SJCRH30 (cell line): ENCODE measurements around the gene GAB2. TPM values are rescaled to one million over a fixed set of nuclear protein-coding genes. Genes with fewer than 3 reads are reported as not detected.
A peak's percentile ranks its signal among the peaks of the same experiment; 100 is the strongest.

Experiments
- DNase-seq, 2 experiments: peaks; one replicate each; pipeline ENCODE4 v3.0.0-alpha.2; 2015 to 2020
- H3K27ac ChIP-seq: fragments of 250-450 bp; sonication (Bioruptor Pico); 2 replicates; pipeline ENCODE4 v1.5.1; 2020; ENCODE audit warnings: mild to moderate bottlenecking, moderate library complexity
- H3K27me3 ChIP-seq: fragments of 250-450 bp; sonication (Bioruptor Pico); 2 replicates; pipeline ENCODE4 v1.5.1; 2020; ENCODE audit warnings: mild to moderate bottlenecking, moderate library complexity
- H3K36me3 ChIP-seq: fragments of 250-450 bp; sonication (Bioruptor Pico); 2 replicates; pipeline ENCODE4 v1.5.1; 2020; ENCODE audit warnings: mild to moderate bottlenecking, moderate library complexity
- H3K4me1 ChIP-seq: fragments of 250-450 bp; sonication (Bioruptor Pico); 2 replicates; pipeline ENCODE4 v1.5.1; 2020; ENCODE audit warnings: mild to moderate bottlenecking, moderate library complexity
- H3K4me3 ChIP-seq: fragments of 250-450 bp; sonication (Bioruptor Pico); 2 replicates; pipeline ENCODE4 v1.5.1; 2020; ENCODE audit warnings: mild to moderate bottlenecking, moderate library complexity
- H3K9me3 ChIP-seq: fragments of 250-450 bp; sonication (Bioruptor Pico); replicated peaks from 2 replicates; pipeline ENCODE4 v1.5.1; 2020; ENCODE audit warnings: mild to moderate bottlenecking, moderate library complexity
- total RNA-seq: library from RNA; depleted of rRNA; stranded (reverse); fragments of >200 nt; shearing (Covaris generic); gene quantifications from 2 replicates; pipeline ENCODE4 v1.2.3, GENCODE V29; 2014

Gene GAB2
- total RNA-seq, 1 experiment from 2014 or later: 5.6 TPM

DNA sequence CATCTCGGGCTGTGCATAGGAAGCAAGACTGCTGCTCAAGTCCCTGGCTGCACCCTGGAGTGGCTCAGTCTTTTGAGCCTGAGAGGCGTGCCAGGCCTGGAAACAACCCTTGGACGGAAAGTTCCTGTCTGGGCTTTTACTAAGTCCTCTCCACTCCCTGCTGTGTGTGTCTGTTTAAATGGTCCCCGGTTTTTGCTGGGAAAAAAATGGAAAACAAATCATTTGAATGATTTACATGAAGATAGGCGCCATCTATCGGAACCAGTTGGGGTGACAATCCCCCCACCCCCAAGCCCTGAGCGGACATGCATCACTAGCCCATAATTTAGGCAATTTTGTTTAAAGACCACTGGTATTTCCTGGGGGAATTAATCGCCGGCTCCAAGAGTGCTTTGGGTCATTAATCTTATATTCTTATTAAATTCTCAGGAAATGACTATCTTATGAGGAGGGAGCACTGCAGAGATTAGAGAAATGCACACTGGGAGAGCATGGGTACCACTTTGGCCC is 2.7 kb upstream of the GAB2 start:
- DNase-seq: peak; percentile 67 to 79
- H3K36me3 ChIP-seq: no peaks in the 10 kb centered on the region
- H3K27ac ChIP-seq: no peak overlapping the region
- H3K27me3 ChIP-seq: no peaks in the 10 kb centered on the region
- H3K4me3 ChIP-seq: no peak overlapping the region
- no peaks in the 10 kb centered on the region for H3K9me3 ChIP-seq
- 0 out of 2 replicates have a peak, but pooled peaks cover 4% of the 10 kb centered on the region for H3K4me1 ChIP-seq

DNA sequence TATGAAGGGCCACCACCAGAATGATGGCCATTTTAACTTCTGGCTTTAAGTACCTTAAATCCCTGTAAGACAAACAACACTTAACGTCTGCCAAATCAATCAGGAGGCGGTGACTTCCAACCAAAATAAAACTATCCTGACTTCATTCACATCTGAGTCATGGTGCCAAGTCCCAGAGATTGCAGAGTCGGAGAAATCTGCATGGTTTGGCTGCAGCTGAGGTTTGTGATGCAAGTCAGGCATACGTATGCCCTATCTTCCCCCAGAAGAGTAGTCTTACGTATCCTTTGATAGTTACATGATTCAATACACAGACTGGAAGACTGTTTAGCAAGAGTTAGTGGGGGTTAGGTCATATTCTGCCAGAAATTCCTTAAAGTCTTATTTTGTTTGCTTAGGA is 1.7 kb upstream of the GAB2 start:
- H3K27me3 ChIP-seq: no peaks in the 10 kb centered on the region
- no peaks in the 10 kb centered on the region for H3K36me3 ChIP-seq
- H3K9me3 ChIP-seq: no peaks in the 10 kb centered on the region
- no peak overlapping the region for H3K4me3 ChIP-seq
- H3K27ac ChIP-seq: no peak overlapping the region
- peak in 1 of 2 experiments; percentile 10 for DNase-seq
- H3K4me1 ChIP-seq: 0 out of 2 replicates have a peak, but pooled peaks cover 4% of the 10 kb centered on the region

DNA sequence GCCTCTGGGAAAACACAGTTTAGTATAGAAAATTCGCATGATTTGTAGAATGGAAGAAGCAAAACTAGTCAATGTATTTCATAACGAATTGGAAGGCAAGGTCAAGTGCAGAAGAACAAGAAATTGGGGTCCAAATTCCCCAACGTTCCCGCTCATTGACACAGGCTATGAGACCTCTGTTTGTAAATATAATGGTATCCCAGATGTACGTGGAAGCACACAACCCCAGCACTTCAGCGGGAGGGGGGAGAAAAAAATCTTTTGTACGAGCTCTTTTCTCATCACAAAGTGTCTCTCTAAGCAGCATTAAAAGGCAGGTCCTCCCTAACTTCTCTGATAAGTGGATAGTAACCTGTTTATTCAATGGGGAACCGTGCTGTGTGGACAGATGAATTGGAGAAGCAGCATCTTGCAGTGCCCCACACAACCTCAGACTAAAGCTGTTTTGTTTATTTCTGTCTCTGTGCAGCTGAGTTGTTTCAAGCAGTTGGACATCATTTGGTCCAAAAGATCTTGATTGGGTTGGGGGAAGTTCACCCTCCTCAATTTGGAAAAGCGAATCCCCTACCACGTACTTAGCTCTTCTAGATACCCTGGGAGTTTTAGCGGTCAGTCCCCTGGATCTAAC is 1.1 kb upstream of the GAB2 start:
- Histone ChIP-seq H3K4me3 (peak overlapping the region; percentile 86), H3K36me3 (no peaks in the 10 kb centered on the region), H3K27me3 (no peaks in the 10 kb centered on the region), H3K27ac (no peak overlapping the region), H3K9me3 (no peaks in the 10 kb centered on the region), H3K4me1 (0 out of 2 replicates have a peak, but pooled peaks cover 4% of the 10 kb centered on the region)
- no peak for DNase-seq

DNA sequence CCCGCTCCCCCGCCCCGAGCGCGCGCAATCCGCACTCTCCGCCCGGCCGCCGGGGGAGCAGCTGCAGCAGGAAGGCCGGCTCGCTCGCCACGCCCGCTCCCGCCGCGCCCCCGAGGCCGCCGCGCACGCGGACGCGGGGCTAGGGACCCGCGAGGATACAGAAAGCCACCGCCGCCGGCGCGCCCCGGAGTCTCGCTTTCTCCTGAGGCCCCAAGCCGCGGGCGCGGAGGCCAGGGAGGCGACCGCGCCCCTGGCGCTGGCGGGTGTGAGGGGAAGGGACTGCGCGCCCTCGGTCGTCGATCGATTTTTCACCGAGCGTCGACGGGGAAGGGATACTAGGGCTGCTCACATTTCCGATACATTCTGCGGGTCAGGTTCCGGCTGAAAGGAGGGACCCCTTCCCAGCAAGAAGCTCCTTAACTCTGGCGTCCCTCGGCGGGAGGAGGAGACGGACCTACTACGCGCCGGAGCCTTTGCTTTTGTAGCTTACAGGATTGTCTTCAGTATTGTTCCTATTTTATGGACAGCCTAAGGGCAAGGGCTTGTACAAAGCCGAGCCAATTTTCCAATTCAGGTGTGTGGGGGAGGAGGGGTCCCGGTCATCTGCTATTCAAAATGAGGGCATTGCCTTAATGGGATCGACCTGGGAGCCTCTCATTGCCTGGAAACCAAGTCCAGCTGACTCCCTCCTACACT is 416 bp upstream of the GAB2 start:
- Histone ChIP-seq H3K4me3 (peak overlapping the region; percentile 86), H3K9me3 (no peaks in the 10 kb centered on the region), H3K27me3 (no peaks in the 10 kb centered on the region), H3K36me3 (no peaks in the 10 kb centered on the region), H3K4me1 (0 out of 2 replicates have a peak, but pooled peaks cover 4% of the 10 kb centered on the region), H3K27ac (peak overlapping the region; percentile 47)
- DNase-seq: peak; percentile 76 to 83

DNA sequence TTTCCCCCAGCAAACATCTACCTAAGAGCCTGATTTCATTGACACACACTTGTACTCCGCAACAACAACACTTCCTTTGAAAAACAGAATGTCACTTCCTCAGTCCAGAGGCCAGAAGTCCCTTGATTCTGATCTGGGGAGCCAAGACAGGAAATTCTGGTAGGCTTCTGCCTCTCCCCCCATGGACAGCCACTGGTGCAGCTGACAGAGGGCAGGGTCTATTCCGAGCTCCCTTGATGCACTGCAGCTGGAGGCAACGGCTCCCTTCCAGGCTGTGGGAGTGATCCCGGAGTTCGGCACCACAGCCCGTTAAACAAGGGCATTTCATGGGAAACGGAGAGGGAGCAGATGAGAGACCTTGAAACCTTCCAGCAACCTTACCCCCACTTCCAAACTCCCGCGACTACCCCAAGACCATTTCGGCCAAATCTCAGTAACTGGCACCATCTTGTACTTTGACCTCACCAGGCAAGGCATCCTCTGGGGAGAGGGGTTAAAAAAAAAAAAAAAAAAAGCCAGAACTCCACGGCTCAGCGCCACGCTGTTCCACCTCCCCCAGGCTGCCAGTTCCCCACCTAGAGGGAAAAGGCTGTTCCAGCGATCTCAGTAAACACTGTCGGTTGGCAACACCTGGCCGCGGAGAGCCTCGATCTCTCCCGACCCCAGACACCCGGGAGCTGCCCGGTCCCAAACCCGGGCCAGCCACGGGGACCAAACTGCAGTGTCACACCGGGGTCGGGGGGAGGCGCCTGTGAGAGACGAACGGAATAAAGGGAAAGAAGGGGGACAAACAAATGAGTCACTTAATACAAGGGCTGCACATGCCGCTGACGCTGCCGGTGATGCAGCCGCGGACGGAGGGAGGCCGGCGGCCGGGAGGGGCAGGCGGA is 1.1 kb downstream of the GAB2 start:
- H3K36me3 ChIP-seq: no peaks in the 10 kb centered on the region
- no peaks in the 10 kb centered on the region for H3K9me3 ChIP-seq
- peak; percentile 85 to 90 for DNase-seq
- H3K4me3 ChIP-seq: peak overlapping the region; percentile 86
- H3K27ac ChIP-seq: peak overlapping the region; percentile 55
- H3K27me3 ChIP-seq: no peaks in the 10 kb centered on the region
- 0 out of 2 replicates have a peak, but pooled peaks cover 4% of the 10 kb centered on the region for H3K4me1 ChIP-seq

DNA sequence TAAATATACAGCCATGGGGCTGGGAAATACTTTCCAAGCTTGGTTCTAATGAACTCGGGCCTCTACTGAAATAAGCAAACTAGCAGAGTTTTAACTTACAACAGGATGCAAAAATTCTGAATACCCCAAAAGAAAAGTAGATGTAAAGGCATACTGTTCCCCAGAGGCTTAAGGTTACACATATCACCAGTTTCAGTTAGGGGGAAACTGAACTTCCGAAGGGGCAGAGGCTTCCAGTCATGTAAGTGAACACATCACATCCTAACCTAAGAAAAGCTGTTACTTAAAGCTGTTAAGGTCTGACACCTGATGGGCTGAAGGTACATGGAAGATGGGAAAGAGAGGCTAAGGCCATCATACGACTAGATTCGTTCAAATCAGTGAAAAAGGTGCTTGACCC is 2.3 kb downstream of the GAB2 start:
- DNase-seq: no peak
- H3K9me3 ChIP-seq: no peaks in the 10 kb centered on the region
- H3K4me1 ChIP-seq: no peaks in the 10 kb centered on the region
- no peaks in the 10 kb centered on the region for H3K36me3 ChIP-seq
- no peak overlapping the region for H3K27ac ChIP-seq
- H3K27me3 ChIP-seq: no peaks in the 10 kb centered on the region
- H3K4me3 ChIP-seq: no peak overlapping the region

DNA sequence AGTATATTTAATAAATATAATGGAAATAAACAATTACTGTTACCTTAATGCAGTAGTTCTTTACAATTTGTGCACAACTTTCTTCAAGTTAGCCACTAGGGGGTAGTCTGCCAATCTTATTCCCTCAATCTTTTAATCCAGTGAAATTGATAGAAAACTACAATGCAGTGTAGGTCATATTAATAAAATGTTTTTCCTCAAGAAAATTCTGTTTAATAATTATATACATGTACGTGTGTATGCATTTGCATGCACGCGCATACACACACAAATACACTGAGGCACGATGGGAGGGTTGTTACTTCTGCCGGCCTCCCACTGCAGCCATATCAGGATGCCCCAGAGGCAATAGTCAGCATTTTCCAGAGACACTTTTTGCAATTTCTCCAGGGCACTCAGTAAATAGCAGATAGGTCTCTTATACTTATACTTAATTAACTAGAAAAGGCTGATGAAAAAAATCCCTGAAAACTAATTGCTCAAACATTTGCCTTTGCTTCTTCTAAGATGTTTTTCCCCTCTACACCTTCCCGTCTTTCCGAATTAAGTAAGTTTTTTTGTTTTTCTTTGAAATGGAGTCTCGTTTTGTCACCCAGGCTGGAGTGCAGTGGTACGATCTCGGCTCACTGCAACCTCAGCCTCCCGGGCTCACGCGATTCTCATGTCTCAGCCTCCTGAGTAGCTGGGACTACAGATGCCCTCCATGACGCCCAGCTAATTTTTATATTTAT is 3.1 kb downstream of the GAB2 start:
- H3K27me3 ChIP-seq: no peaks in the 10 kb centered on the region
- H3K27ac ChIP-seq: no peak overlapping the region
- H3K4me1 ChIP-seq: no peaks in the 10 kb centered on the region
- no peak overlapping the region for H3K4me3 ChIP-seq
- no peaks in the 10 kb centered on the region for H3K36me3 ChIP-seq
- no peaks in the 10 kb centered on the region for H3K9me3 ChIP-seq
- peak in 1 of 2 experiments; percentile 30 for DNase-seq

DNA sequence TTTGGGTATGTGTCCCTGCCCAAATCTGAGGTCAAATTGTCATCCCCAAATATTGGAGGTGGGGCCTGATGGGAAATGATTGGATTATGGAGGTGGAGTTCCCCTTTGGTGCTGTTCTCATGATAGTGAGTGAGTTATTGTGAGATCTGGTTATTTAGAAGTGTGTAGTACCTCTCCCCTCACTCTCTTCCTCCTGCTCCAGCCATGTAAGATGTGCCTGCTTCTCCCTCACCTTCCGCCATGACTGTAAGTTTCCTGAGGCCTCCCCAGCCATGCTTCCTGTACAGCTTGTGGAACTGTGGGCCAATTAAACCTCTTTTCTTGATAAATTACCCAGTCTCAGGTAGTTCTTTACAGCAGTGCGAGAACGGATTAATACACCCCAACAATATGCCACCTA is 9.0 kb downstream of the GAB2 start:
- Histone ChIP-seq H3K27ac (no peak overlapping the region), H3K27me3 (no peaks in the 10 kb centered on the region), H3K36me3 (no peaks in the 10 kb centered on the region), H3K4me3 (no peak overlapping the region), H3K4me1 (no peaks in the 10 kb centered on the region), H3K9me3 (peaks cover 4% of the 10 kb centered on the region; the same call in 1 of the 2 replicates)
- DNase-seq: no peak

DNA sequence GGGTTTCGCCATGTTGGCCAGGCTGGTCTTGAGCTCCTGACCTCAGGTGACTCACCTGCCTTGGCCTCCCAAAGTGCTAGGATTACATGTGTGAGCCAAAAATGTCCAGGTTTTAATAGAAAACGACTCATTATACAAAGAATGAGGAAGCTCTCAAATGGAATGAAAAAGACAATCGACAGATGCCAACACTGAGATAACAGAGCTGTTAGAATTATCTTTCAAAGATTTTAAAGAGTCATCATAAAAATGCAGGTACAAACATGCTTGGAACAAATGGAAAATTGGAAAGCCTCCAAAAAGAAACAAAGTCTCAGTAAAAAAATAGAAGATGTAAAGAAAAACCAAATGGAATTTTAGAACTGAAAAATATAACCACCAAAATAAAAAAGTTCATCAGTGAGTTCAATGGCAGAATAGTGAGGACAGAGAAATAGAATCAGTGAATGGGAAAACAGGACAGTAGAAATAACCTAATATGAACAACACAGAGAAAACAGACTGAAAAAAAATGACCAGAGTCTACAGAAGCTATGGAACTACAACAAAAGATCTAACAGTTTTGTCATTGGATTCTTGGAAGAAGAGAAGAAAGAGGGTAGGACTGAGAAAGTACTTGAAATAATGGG is 10.9 kb downstream of the GAB2 start:
- Histone ChIP-seq H3K27me3 (no peaks in the 10 kb centered on the region), H3K36me3 (no peaks in the 10 kb centered on the region), H3K27ac (no peak overlapping the region), H3K4me1 (no peaks in the 10 kb centered on the region), H3K4me3 (no peak overlapping the region), H3K9me3 (peaks cover 4% of the 10 kb centered on the region; the same call in 1 of the 2 replicates)
- no peak for DNase-seq

DNA sequence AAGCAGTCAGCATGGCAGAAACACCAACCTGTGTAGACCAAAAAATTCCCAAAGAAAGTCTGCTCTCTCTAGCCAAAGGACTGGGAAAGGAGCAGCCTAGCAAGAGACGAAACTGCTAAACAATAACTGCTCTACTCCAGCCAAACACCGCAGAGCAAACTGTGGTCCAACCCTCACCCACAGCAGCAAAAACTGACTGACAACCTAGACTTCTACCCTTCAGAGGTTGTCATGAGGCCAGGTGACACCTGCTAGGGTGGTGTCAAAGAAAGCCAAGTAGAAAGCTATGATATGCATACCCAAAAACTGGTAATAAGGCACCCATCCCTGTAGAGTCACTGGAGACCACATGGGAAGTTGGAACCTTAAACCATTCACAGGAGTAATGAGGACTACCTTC is 11.8 kb downstream of the GAB2 start:
- DNase-seq: no peak
- no peak overlapping the region for H3K4me3 ChIP-seq
- peaks cover 4% of the 10 kb centered on the region; the same call in 1 of the 2 replicates for H3K9me3 ChIP-seq
- H3K36me3 ChIP-seq: no peaks in the 10 kb centered on the region
- no peaks in the 10 kb centered on the region for H3K27me3 ChIP-seq
- no peaks in the 10 kb centered on the region for H3K4me1 ChIP-seq
- H3K27ac ChIP-seq: no peak overlapping the region

DNA sequence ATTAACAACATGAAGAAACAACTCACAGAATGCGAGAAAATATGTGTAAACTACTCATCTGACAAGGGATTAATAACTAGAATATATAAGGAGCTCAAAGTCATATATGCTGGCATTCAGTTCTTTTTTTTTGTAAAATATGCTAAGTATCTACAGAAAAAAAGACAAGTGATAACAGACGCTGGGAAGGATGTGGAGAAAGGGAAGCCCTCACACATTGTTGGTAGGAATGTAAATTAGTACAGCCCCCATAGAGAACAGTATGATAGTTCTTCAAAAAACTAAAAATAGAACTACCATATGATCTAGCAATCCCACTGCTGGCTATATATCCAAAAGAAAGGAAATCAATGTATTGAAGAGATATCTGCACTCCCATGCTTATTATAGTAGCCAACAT is 13.8 kb downstream of the GAB2 start:
- no peak for DNase-seq
- Histone ChIP-seq H3K4me1 (no peaks in the 10 kb centered on the region), H3K27ac (no peak overlapping the region)

DNA sequence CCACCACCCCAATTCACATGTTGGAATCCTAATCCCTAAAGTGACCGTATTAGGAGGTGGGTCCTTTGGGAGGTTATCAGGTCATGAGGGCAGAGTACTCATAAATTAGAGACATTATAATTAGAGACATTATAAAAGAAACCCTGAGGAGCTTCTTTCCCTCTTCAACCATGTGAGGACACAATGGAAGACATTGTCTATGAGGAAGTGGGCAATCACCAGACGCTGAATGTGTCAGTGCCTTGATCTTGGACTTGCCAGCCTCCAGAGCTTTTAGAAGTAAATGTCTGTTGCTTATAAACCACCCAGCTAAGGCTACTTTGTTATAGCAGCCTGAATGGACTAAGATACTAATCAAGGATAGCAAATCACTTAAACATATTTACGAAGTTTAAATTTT is 14.8 kb downstream of the GAB2 start:
- no peaks in the 10 kb centered on the region for H3K4me1 ChIP-seq
- peaks cover 4% of the 10 kb centered on the region; the same call in 1 of the 2 replicates for H3K9me3 ChIP-seq
- H3K4me3 ChIP-seq: no peak overlapping the region
- H3K36me3 ChIP-seq: no peaks in the 10 kb centered on the region
- no peak for DNase-seq
- H3K27ac ChIP-seq: no peak overlapping the region
- H3K27me3 ChIP-seq: no peaks in the 10 kb centered on the region

More for the DNA sequence above, 13.8 kb downstream of the GAB2 start:
- Histone ChIP-seq H3K27me3 (no peaks in the 10 kb centered on the region), H3K4me3 (no peak overlapping the region), H3K9me3 (peaks cover 4% of the 10 kb centered on the region; the same call in 1 of the 2 replicates), H3K36me3 (no peaks in the 10 kb centered on the region)

DNA sequence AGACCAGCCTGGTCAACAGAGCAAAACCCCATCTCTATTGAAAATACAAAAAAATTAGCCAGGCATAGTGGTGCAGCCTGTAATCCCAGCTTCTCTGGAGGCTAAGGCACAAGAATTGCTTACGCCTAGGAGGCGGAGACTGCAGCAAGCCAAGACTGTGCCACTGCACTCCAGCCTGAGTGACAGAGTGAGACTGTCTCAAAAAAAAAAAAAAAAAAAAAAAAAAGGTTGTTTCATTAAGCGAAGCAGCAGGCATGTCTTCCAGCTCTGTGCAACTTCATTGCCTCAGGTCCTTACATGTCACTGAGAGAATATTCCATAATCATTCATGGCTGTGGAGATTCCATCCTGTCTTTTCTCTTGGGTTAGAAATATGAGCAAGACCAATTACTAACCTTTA is 16.9 kb downstream of the GAB2 start:
- Histone ChIP-seq H3K27ac (no peak overlapping the region), H3K27me3 (no peaks in the 10 kb centered on the region), H3K36me3 (no peaks in the 10 kb centered on the region), H3K4me3 (no peak overlapping the region), H3K9me3 (no peaks in the 10 kb centered on the region), H3K4me1 (no peaks in the 10 kb centered on the region)
- no peak for DNase-seq

DNA sequence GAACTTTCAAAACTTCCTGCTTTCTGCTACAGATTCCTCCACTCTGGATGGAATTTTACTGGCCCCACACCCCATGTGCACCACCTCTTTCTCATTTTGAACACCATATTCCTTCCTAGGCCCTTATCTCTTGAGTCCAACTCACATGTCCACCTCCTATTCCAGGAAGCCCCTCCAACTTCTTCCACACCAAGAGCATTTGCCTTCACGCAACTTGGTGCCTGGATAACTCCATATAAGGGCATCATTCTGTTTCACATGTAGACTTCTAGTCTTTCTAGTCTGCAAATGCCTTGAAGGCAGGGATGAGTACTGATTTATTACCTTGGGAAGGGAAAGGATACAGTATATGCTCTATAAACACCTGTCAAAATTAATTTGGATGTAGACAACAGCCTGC is 17.5 kb downstream of the GAB2 start:
- Histone ChIP-seq H3K4me1 (no peaks in the 10 kb centered on the region), H3K27ac (no peak overlapping the region), H3K9me3 (no peaks in the 10 kb centered on the region), H3K36me3 (no peaks in the 10 kb centered on the region), H3K4me3 (no peak overlapping the region), H3K27me3 (no peaks in the 10 kb centered on the region)
- no peak for DNase-seq
